Neural cell (in vitro differentiated cells): ENCODE data around the gene FBXO22. TPM values are rescaled to one million over a fixed set of nuclear protein-coding genes. Genes with fewer than 3 reads are reported as not detected.

Source experiments
- H2AFZ ChIP-seq: fragments of 200-600, 300-800 bp; sonication (generic), shearing (Covaris generic); 2 replicates; pipeline ENCODE4 v1.6.0; 2014; ENCODE audit warnings: low read depth, mild to moderate bottlenecking, antibody characterized with exemption, low read length, moderate library complexity
- H3F3A ChIP-seq: fragments of 200-600 bp; shearing (Covaris generic); 2 replicates; pipeline ENCODE4 v1.6.1; 2016; ENCODE audit warnings: mild to moderate bottlenecking, moderate library complexity, mixed read lengths, antibody characterized with exemption, low read length; ENCODE audit not compliant: insufficient read depth, poor library complexity, severe bottlenecking
- H3K27ac ChIP-seq: fragments of 200-600, 300-800 bp; sonication (generic), shearing (Covaris generic); 2 replicates; pipeline ENCODE4 v1.5.1; 2014; ENCODE audit warnings: mild to moderate bottlenecking, low read length, moderate library complexity
- H3K27me3 ChIP-seq: fragments of 300-800, 200-600 bp; sonication (generic), shearing (Covaris generic); 2 replicates; pipeline ENCODE4 v1.6.0; 2014; ENCODE audit warnings: mild to moderate bottlenecking, low read depth, low read length, moderate library complexity; ENCODE audit not compliant: insufficient read depth
- H3K36me3 ChIP-seq: fragments of 300-800, 200-600 bp; sonication (generic), shearing (Covaris generic); 2 replicates; pipeline ENCODE4 v1.5.1; 2014; ENCODE audit warnings: mild to moderate bottlenecking, antibody characterized with exemption, low read length, moderate library complexity; ENCODE audit not compliant: insufficient read depth
- H3K4me2 ChIP-seq: fragments of 300-800, 200-600 bp; sonication (generic), shearing (Covaris generic); 2 replicates; pipeline ENCODE4 v1.6.0; 2014; ENCODE audit warnings: mild to moderate bottlenecking, low read length
- H3K4me3 ChIP-seq: fragments of 300-800, 200-600 bp; sonication (generic), shearing (Covaris generic); 2 replicates; pipeline ENCODE4 v1.5.1; 2014; ENCODE audit warnings: mild to moderate bottlenecking, low read length, moderate library complexity
- H3K79me2 ChIP-seq: fragments of 200-600 bp; shearing (Covaris generic); replicated peaks from 2 replicates; pipeline ENCODE4 v1.6.0; 2014; ENCODE audit warnings: mild to moderate bottlenecking, low read length, moderate library complexity; ENCODE audit not compliant: insufficient read depth
- H3K9ac ChIP-seq: fragments of 300-800, 200-600 bp; sonication (generic), shearing (Covaris generic); 2 replicates; pipeline ENCODE4 v1.6.1; 2016; ENCODE audit warnings: mild to moderate bottlenecking, low read length, mixed read lengths
- H3K9me2 ChIP-seq: fragments of 200-600 bp; shearing (Covaris generic); 2 replicates; pipeline ENCODE4 v1.6.1; 2016; ENCODE audit warnings: mild to moderate bottlenecking, low read length, mixed read lengths; ENCODE audit not compliant: insufficient read depth
- H3K9me3 ChIP-seq: fragments of 200-600, 300-800 bp; sonication (generic), shearing (Covaris generic); 2 replicates; pipeline ENCODE4 v1.6.1; 2016; ENCODE audit warnings: mild to moderate bottlenecking, mixed run types, low read length, moderate library complexity, mixed read lengths
- H4K20me1 ChIP-seq: fragments of 200-600 bp; shearing (Covaris generic); 2 replicates; pipeline ENCODE4 v1.6.1; 2016; ENCODE audit warnings: mild to moderate bottlenecking, mixed run types; ENCODE audit not compliant: insufficient read depth
- CTCF ChIP-seq: fragments of 450-650 bp; IDR thresholded peaks from 2 replicates; pipeline ENCODE4 v1.5.1; 2014; ENCODE audit warnings: antibody characterized with exemption, mild to moderate bottlenecking, moderate library complexity; ENCODE audit not compliant: poor library complexity, severe bottlenecking
- EP300 ChIP-seq: fragments of 450-650 bp; conservative IDR thresholded peaks from 2 replicates; pipeline ENCODE4 v1.6.1; 2014; ENCODE audit warnings: antibody characterized with exemption, mild to moderate bottlenecking, moderate library complexity; ENCODE audit not compliant: poor library complexity, severe bottlenecking
- EZH2 ChIP-seq: fragments of 200-600, 300-800 bp; shearing (Covaris generic), sonication (generic); IDR thresholded peaks from 2 replicates; pipeline ENCODE4 v1.6.1; 2014; ENCODE audit warnings: antibody characterized with exemption, low read length, borderline replicate concordance, mild to moderate bottlenecking; ENCODE audit not compliant: insufficient read depth, poor library complexity, severe bottlenecking
- MXI1 ChIP-seq: fragments of 450-650 bp; conservative IDR thresholded peaks from 2 replicates; pipeline ENCODE4 v1.6.1; 2014; ENCODE audit warnings: antibody characterized with exemption, mild to moderate bottlenecking; ENCODE audit not compliant: poor library complexity, severe bottlenecking
- POLR2AphosphoS5 ChIP-seq: IDR thresholded peaks from 2 replicates; pipeline ENCODE4 v1.6.1; 2012
- RAD21 ChIP-seq: fragments of 450-650 bp; conservative IDR thresholded peaks from 2 replicates; pipeline ENCODE4 v1.6.1; 2014; ENCODE audit warnings: antibody characterized with exemption, mild to moderate bottlenecking, moderate library complexity
- SMC3 ChIP-seq: fragments of 450-650 bp; conservative IDR thresholded peaks from 2 replicates; pipeline ENCODE4 v1.6.1; 2014; ENCODE audit warnings: antibody characterized with exemption, mild to moderate bottlenecking, moderate library complexity; ENCODE audit not compliant: poor library complexity
- TAF1 ChIP-seq: IDR thresholded peaks from 2 replicates; pipeline ENCODE4 v1.6.1; 2012; ENCODE audit warnings: low read depth
- polyA plus RNA-seq: library from polyadenylated mRNA; depleted of rRNA; stranded (reverse); fragments of >200 nt; gene quantifications from 2 replicates; pipeline ENCODE4 v1.2.3, GENCODE V29; 2014
- TF ChIP-seq, protein P1 (sequence below): IDR thresholded peaks from 2 replicates; pipeline ENCODE4 v1.6.1; 2012; ENCODE audit warnings: borderline replicate concordance

The FBXO22 gene
- polyA plus RNA-seq, 1 donor from 2014 or later = 52.3 TPM

- H3K27me3 ChIP-seq = no peaks in the 10 kb centered on the region
- H3K9me3 ChIP-seq = no peaks in the 10 kb centered on the region
- no peaks in the 10 kb centered on the region for H3K79me2 ChIP-seq
- no peaks in the 10 kb centered on the region for H4K20me1 ChIP-seq
- H3K4me2 ChIP-seq = no peak overlapping the region
- no peaks in the 10 kb centered on the region for H3K36me3 ChIP-seq
- no peaks in the 10 kb centered on the region for H3K9me2 ChIP-seq
- no peak overlapping the region for H3K9ac ChIP-seq
- no peak overlapping the region for H3K4me3 ChIP-seq
- TF ChIP-seq SMC3 = no peak
- no peak for TF ChIP-seq EZH2
- no peak for TF ChIP-seq MXI1
- TF ChIP-seq CTCF = no peak
- no peak for TF ChIP-seq TAF1
- TF ChIP-seq POLR2AphosphoS5 = no peak
- TF ChIP-seq RAD21 = no peak
- TF ChIP-seq, protein P1, sequence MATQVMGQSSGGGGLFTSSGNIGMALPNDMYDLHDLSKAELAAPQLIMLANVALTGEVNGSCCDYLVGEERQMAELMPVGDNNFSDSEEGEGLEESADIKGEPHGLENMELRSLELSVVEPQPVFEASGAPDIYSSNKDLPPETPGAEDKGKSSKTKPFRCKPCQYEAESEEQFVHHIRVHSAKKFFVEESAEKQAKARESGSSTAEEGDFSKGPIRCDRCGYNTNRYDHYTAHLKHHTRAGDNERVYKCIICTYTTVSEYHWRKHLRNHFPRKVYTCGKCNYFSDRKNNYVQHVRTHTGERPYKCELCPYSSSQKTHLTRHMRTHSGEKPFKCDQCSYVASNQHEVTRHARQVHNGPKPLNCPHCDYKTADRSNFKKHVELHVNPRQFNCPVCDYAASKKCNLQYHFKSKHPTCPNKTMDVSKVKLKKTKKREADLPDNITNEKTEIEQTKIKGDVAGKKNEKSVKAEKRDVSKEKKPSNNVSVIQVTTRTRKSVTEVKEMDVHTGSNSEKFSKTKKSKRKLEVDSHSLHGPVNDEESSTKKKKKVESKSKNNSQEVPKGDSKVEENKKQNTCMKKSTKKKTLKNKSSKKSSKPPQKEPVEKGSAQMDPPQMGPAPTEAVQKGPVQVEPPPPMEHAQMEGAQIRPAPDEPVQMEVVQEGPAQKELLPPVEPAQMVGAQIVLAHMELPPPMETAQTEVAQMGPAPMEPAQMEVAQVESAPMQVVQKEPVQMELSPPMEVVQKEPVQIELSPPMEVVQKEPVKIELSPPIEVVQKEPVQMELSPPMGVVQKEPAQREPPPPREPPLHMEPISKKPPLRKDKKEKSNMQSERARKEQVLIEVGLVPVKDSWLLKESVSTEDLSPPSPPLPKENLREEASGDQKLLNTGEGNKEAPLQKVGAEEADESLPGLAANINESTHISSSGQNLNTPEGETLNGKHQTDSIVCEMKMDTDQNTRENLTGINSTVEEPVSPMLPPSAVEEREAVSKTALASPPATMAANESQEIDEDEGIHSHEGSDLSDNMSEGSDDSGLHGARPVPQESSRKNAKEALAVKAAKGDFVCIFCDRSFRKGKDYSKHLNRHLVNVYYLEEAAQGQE = no peak
- no peak for TF ChIP-seq EP300
- no peak overlapping the region for H2AFZ ChIP-seq
- no peak overlapping the region for H3K27ac ChIP-seq
- no peaks in the 10 kb centered on the region for H3F3A ChIP-seq
Measured at GRCh38 chr15:75945953-75946352, 42.3 kb downstream of the FBXO22 start.

DNA sequence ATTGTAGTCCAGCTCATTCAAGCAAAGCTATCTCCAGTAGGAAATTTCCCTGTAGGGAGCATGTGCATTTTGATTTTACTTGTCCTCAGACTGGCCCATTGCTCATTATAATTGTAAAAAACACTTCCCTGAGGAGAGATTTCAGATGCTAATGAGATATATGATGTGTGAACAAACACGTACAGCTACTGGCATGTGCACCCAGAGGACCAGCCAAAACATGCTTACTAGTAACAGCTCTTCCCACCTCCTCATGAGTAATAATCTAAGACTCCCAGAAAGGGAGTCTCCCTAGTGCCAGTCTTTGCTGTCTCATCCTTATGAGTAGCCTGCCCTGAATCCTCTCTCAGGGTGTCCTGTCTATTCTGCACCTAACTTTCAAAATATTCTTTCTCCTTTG is 43.4 kb downstream of the FBXO22 start:
- Histone ChIP-seq H3K36me3 (no peaks in the 10 kb centered on the region), H3K27ac (no peak overlapping the region), H3F3A (no peaks in the 10 kb centered on the region), H3K27me3 (no peaks in the 10 kb centered on the region), H3K9me2 (no peaks in the 10 kb centered on the region), H3K9ac (no peak overlapping the region), H3K4me2 (no peak overlapping the region), H4K20me1 (no peaks in the 10 kb centered on the region), H3K4me3 (no peak overlapping the region), H3K9me3 (no peaks in the 10 kb centered on the region), H3K79me2 (no peaks in the 10 kb centered on the region), H2AFZ (no peak overlapping the region)
- TF ChIP-seq TAF1 (no peak), EZH2 (no peak), EP300 (no peak)

GRCh38 chr15:75948761-75949296 is 45.2 kb downstream of the FBXO22 start:
- Histone ChIP-seq H3K4me2 (no peak overlapping the region), H3K36me3 (no peaks in the 10 kb centered on the region)

More at GRCh38 chr15:75948761-75949296, 45.2 kb downstream of the FBXO22 start:
- Histone ChIP-seq H3K9me3 (no peaks in the 10 kb centered on the region), H3K27ac (no peak overlapping the region), H3K27me3 (no peaks in the 10 kb centered on the region), H3K4me3 (no peak overlapping the region), H3F3A (no peaks in the 10 kb centered on the region), H3K9me2 (no peaks in the 10 kb centered on the region), H2AFZ (no peak overlapping the region), H4K20me1 (no peaks in the 10 kb centered on the region), H3K79me2 (no peaks in the 10 kb centered on the region), H3K9ac (no peak overlapping the region)
- TF ChIP-seq TAF1 = no peak
- TF ChIP-seq SMC3 = no peak
- TF ChIP-seq, protein P1 = no peak
- no peak for TF ChIP-seq MXI1
- TF ChIP-seq CTCF = no peak
- TF ChIP-seq RAD21 = no peak
- no peak for TF ChIP-seq POLR2AphosphoS5
- no peak for TF ChIP-seq EZH2
- TF ChIP-seq EP300 = no peak
